ENCODE measurements around the gene ANKRD44. TPM values are rescaled to one million over a fixed set of nuclear protein-coding genes. Genes with fewer than 3 reads are reported as not detected.

ANKRD44 gene
- total RNA-seq, 1 donor from 2014 or later, result 21.4 TPM

DNA sequence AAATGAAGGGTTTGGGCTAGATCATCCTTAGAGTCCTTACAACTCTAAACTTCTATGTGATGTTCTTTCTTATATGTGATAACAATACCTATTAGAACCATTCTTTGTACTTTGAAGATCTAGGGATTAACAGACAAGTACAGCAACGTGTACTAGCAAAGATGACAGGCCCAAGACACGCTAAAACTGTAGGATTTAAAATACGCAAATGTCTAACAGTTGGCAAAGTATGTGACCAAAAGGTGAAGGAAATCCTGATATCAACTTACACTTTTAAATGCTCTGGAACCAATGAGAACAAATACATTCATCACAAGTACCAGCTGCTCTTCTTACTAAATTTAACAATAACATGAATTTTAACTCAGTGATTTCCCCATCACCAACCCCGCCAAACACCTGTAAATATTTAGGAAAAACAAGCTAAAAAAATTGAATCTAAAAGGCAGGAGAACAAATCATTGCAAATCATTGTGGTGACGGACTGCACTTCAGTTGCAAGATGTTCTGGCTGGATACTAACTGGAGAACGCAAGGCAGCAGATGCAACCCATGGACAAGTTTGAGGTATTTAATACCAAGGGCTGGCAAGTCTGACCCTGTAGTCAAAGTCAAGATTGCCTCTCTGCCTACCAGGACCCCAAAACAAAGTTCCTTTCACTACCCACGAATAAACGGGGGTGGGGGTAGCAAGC, 1.4 kb downstream of the ANKRD44 start:
- Mint-ChIP-seq H3K4me3 (ENCODE audit: unreplicated experiment) (peak overlapping the region; percentile 90), H3K27ac (ENCODE audit: unreplicated experiment) (no peak overlapping the region), H3K4me1 (ENCODE audit: low read depth) (peaks cover 36% of the 10 kb centered on the region), H3K27me3 (ENCODE audit: low read depth) (no peaks in the 10 kb centered on the region), H3K9me3 (ENCODE audit: low read depth) (no peaks in the 10 kb centered on the region), H3K36me3 (ENCODE audit: low read depth) (no peaks in the 10 kb centered on the region)
- DNase-seq (ENCODE audit: low spot score), result no peak
- TF ChIP-seq, protein P1, sequence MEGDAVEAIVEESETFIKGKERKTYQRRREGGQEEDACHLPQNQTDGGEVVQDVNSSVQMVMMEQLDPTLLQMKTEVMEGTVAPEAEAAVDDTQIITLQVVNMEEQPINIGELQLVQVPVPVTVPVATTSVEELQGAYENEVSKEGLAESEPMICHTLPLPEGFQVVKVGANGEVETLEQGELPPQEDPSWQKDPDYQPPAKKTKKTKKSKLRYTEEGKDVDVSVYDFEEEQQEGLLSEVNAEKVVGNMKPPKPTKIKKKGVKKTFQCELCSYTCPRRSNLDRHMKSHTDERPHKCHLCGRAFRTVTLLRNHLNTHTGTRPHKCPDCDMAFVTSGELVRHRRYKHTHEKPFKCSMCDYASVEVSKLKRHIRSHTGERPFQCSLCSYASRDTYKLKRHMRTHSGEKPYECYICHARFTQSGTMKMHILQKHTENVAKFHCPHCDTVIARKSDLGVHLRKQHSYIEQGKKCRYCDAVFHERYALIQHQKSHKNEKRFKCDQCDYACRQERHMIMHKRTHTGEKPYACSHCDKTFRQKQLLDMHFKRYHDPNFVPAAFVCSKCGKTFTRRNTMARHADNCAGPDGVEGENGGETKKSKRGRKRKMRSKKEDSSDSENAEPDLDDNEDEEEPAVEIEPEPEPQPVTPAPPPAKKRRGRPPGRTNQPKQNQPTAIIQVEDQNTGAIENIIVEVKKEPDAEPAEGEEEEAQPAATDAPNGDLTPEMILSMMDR (IDR thresholded peaks at IDR 0.05), result no peak

DNA sequence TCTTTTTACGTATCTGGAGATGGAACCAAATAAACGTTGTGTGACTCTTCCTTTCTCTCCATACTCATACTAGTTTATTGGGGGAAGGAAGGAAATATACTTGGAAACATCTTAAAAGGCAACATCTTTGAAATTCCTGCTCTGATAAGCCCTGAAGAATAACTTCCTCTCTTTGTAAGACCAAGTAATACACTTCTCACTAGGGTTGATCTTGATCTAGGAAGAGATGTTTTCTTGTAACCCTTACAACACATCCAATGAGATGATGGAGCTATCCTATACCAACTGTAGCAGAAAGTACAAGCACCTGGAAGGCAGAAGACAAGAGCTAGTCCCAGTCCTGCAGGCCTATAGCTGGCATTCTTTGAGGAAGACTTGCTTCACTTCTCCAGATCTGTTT, 2.0 kb downstream of the ANKRD44 start:
- Mint-ChIP-seq H3K36me3 (ENCODE audit: low read depth) (no peaks in the 10 kb centered on the region), H3K27ac (ENCODE audit: unreplicated experiment) (no peak overlapping the region), H3K9me3 (ENCODE audit: low read depth) (no peaks in the 10 kb centered on the region), H3K4me3 (ENCODE audit: unreplicated experiment) (no peak overlapping the region), H3K4me1 (ENCODE audit: low read depth) (peaks cover 36% of the 10 kb centered on the region), H3K27me3 (ENCODE audit: low read depth) (no peaks in the 10 kb centered on the region)
- TF ChIP-seq, protein P1 (IDR thresholded peaks at IDR 0.05), result no peak
- no peak for DNase-seq (ENCODE audit: low spot score)

DNA sequence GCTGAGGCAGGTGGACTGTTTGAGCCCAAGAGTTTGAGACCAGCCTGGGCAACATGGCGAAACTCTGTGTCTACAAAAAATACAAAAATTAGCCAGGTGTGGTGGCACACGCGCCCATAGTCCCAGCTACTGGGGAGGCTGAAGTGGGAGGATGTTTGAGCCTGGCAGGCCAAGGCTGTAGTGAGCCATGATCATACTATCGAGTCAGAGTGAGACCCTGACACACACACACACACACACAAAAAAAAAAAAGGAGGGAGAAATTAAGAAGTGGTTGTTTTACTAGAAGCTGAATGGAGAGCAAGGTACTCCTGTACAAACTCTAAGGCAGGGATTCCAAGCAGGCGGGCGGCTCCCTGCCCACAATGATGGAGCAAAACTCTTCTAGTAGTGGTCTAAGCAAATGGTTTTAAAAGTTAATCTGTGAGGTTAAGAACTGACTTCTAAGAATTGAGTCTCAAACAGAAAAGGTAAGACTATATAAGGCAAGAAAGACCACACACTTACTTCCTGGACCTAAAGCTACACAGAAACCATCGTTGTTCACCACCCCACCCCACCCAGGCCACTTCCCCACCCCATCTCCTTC, 2.6 kb downstream of the ANKRD44 start:
- no peaks in the 10 kb centered on the region for H3K27me3 Mint-ChIP-seq (ENCODE audit: low read depth)
- DNase-seq (ENCODE audit: low spot score), result no peak
- no peak overlapping the region for H3K27ac Mint-ChIP-seq (ENCODE audit: unreplicated experiment)
- H3K9me3 Mint-ChIP-seq (ENCODE audit: low read depth), result no peaks in the 10 kb centered on the region
- peaks cover 36% of the 10 kb centered on the region for H3K4me1 Mint-ChIP-seq (ENCODE audit: low read depth)
- no peaks in the 10 kb centered on the region for H3K36me3 Mint-ChIP-seq (ENCODE audit: low read depth)
- H3K4me3 Mint-ChIP-seq (ENCODE audit: unreplicated experiment), result no peak overlapping the region
- TF ChIP-seq, protein P1 (IDR thresholded peaks at IDR 0.05), result no peak

DNA sequence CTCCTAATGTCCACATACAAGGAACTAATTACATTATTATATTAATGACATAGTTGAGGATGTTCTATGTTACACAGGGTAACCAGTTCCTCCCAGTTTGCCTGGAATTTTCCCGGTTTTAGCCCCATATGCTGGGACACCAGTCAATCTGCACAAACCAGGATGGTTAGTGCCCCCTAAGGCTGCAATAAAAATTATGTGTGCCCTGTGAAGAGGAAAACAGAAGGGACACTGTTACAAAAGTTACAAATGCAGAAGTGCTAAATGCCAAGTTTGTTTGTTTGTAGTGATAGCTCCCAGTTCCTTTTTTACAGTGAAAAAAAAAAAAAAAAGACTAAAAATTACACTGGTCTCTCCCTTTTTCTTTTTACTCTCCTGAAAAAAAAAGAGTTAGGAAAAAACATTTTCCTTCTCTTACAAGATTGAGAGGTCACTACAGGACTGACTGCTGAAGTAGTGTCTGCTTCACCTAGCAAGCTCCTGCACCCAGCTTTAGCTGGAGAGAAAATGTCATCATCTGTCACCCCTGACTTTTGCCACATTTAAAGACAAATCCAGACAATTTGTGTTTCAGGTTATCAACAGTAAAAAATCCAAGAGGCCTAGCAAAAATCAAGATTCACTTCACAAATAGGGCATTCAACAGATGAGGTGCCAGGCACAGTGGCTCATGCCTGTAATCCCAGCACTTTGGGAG, 3.2 kb downstream of the ANKRD44 start:
- Mint-ChIP-seq H3K27me3 (ENCODE audit: low read depth) (no peaks in the 10 kb centered on the region), H3K36me3 (ENCODE audit: low read depth) (no peaks in the 10 kb centered on the region), H3K9me3 (ENCODE audit: low read depth) (no peaks in the 10 kb centered on the region), H3K27ac (ENCODE audit: unreplicated experiment) (no peak overlapping the region), H3K4me3 (ENCODE audit: unreplicated experiment) (no peak overlapping the region), H3K4me1 (ENCODE audit: low read depth) (peaks cover 36% of the 10 kb centered on the region)
- TF ChIP-seq, protein P1 (IDR thresholded peaks at IDR 0.05), result peak; percentile 58
- no peak for DNase-seq (ENCODE audit: low spot score)

DNA sequence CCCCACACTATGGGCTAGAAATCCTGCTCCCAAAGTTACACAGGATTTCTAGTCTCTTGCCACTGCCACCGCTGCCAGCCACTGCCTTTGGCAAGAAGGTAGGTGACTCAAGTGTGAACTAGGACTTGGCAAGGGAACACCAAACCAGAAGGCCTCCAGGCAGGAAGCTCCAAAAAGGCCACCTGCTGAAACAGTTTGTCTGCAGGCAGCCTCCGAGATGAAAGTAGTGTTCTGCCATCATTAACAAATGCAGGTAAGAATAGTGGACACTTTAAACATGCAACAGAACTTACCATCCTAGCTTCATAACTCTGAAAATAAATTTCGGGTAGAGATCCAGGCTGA, 3.9 kb downstream of the ANKRD44 start:
- TF ChIP-seq, protein P1 (IDR thresholded peaks at IDR 0.05), result no peak
- no peaks in the 10 kb centered on the region for H3K9me3 Mint-ChIP-seq (ENCODE audit: low read depth)
- peaks cover 2% of the 10 kb centered on the region for H3K36me3 Mint-ChIP-seq (ENCODE audit: low read depth)
- peaks cover 34% of the 10 kb centered on the region for H3K4me1 Mint-ChIP-seq (ENCODE audit: low read depth)
- H3K27me3 Mint-ChIP-seq (ENCODE audit: low read depth), result no peaks in the 10 kb centered on the region
- no peak for DNase-seq (ENCODE audit: low spot score)
- H3K27ac Mint-ChIP-seq (ENCODE audit: unreplicated experiment), result peak overlapping the region; percentile 33
- H3K4me3 Mint-ChIP-seq (ENCODE audit: unreplicated experiment), result no peak overlapping the region

Data from chondrocyte (in vitro differentiated cells).